ENCODE measurements around the gene FBXO47. TPM values are rescaled to one million over a fixed set of nuclear protein-coding genes. Genes with fewer than 3 reads are reported as not detected.
A peak's percentile ranks its signal among the peaks of the same experiment; 100 is the strongest.

Gene FBXO47
- total and polyA plus RNA-seq, 2 of the 13 experiments (the other 11 are each of a cell fraction or from before 2014, with no cell fraction given) = not detected

DNA sequence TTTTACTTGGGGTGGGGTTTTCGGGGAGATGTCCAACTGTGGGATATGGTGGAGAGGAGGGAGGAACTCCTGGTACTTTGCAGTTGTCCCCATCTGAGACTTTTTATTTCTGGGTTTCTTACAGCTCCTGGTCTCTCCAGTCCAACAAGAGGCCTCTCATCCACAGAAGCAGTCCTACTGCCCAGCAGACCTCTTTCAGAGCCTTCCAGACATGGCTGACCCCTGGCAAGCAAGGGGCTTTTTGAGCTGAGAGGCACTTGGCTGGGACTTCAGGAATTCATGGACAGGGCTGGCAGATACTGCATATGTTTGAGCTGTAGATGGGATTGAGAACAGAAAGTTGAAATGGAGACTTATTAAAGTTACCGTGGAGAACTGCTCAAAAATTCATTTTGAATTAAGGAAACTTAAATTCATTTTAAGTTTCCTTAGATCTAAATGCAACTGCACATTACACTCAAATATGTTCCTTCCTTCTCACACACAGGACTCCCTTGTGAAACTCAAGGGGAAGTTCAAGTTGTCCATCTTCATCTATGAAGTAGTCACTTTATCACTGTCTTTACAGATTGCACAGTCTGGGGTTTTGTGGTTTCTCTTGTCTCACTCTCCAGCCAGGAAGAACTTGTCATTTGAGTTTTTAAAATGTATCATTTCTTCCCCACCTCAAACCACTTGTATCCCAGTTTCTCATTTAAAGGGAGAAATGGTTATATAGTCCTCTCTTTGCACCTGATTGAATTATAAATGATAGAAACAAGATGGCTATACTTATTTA is 40.7 kb downstream of the FBXO47 start (continued):
- TF ChIP-seq ZNF687 (CRISPR knock-in tag; IDR thresholded peaks at IDR 0.05) (no peak), CREM (IDR thresholded peaks at IDR 0.05) (no peak), CREM (CRISPR knock-in tag; IDR thresholded peaks at IDR 0.05) (no peak)

- no peak within 1 kb of the TSS for H3K27ac ChIP-seq (ENCODE audit: extremely low read length, insufficient read depth, low read length)
- TF ChIP-seq DBP (CRISPR knock-in tag; IDR thresholded peaks at IDR 0.05; ENCODE audit: not compliant biosample characterization) = no peak
- TF ChIP-seq ZNF275 (CRISPR knock-in tag; IDR thresholded peaks at IDR 0.05; ENCODE audit: borderline replicate concordance) = no peak
- TF ChIP-seq, protein P1, sequence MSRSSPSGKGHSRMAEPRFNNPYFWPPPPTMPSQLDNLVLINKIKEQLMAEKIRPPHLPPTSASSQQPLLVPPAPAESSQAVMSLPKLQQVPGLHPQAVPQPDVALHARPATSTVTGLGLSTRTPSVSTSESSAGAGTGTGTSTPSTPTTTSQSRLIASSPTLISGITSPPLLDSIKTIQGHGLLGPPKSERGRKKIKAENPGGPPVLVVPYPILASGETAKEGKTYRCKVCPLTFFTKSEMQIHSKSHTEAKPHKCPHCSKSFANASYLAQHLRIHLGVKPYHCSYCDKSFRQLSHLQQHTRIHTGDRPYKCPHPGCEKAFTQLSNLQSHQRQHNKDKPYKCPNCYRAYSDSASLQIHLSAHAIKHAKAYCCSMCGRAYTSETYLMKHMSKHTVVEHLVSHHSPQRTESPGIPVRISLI (CRISPR knock-in tag; IDR thresholded peaks at IDR 0.05; ENCODE audit: borderline replicate concordance) = no peak
- no peak for TF ChIP-seq ZBTB3 (CRISPR knock-in tag; IDR thresholded peaks at IDR 0.05; ENCODE audit: borderline replicate concordance, low read depth)
- no peak for TF ChIP-seq RBFOX2 (IDR thresholded peaks at IDR 0.05; ENCODE audit: low read depth, low read length)
- TF ChIP-seq FOXA1 (IDR thresholded peaks at IDR 0.05) = no peak
- TF ChIP-seq FOXA1 (CRISPR knock-in tag; IDR thresholded peaks at IDR 0.05) = no peak
Observed at GRCh38 chr17:38925263-38925995, 41.8 kb downstream of the FBXO47 start, which contains the start of gene LASP1NB. TSS of gene LASP1NB (plus strand) at chr17:38925614.

More at GRCh38 chr17:38925263-38925995, 41.8 kb downstream of the FBXO47 start, which contains the start of gene LASP1NB:
- in situ Hi-C loops (cut with HindIII; ENCODE audit: extremely low pct_ligation_motif_present, low pct_unique_long_range_greater_than_20kb) = no loop called here
- intact Hi-C loops (cut with micrococcal nuclease; ENCODE audit: unreplicated experiment) = no loop called here
- ChIA-PET POLR2A (interaction anchor here (4.3 to 4.6 kb wide), 2 partner anchors 10 to 56 kb away, joined by 14 to 35 read pairs; partner anchors contain the start of gene LASP1), CTCF (ENCODE audit: low intra/inter-chr PET ratio, low total read pairs) (no interaction called here)
- WGBS (ENCODE audit: low lambda C conversion rate) = 66% methylated on average over 14 of the region's 14 CpGs
- ATAC-seq (0 out of 3 replicates have a peak, but pooled peaks have one; percentile 10), FAIRE-seq (no peak), DNase-seq (ENCODE audit: low spot score) (no peak)
- H2AFZ ChIP-seq (ENCODE audit: low read length) = no peak within 1 kb of the TSS
- no peaks in the 10 kb centered on the region for H3K9me3 ChIP-seq (ENCODE audit: low read length)
- peaks cover 10% of the 10 kb centered on the region for H3K4me1 ChIP-seq (ENCODE audit: insufficient read depth, low read length)
- no peaks in the 10 kb centered on the region for H3K27me3 ChIP-seq (ENCODE audit: control insufficient read depth in 1 of 2, insufficient read depth in 2 of 2, low read length in 2 of 2)
- 0 out of 5 replicates have a peak, but pooled peaks cover 0 to under 1% of the 10 kb centered on the region in 2 experiments for H3K36me3 ChIP-seq (replicated peaks in 1 of 2; ENCODE audit: control insufficient read depth in 1 of 2, insufficient read depth in 2 of 2, low read length in 2 of 2)
- no TSS peak for BruUV-seq (replicated peaks)
- no peak within 1 kb of the TSS for H3K4me2 ChIP-seq (ENCODE audit: low read depth, low read length)
- H4K20me1 ChIP-seq (ENCODE audit: insufficient read depth, low read length) = no peaks in the 10 kb centered on the region; the same call in 1 of the 2 replicates
- no peak within 1 kb of the TSS for H3K9ac ChIP-seq (ENCODE audit: insufficient read depth, low read depth, low read length)
- H3K79me2 ChIP-seq (ENCODE audit: insufficient read depth, low read length) = no peaks in the 10 kb centered on the region
- no peak within 1 kb of the TSS for H3K4me3 ChIP-seq (replicated peaks in 1 of 3; ENCODE audit: insufficient read depth in 1 of 3, low read depth in 2 of 3, low read length in 3 of 3)

Data from HepG2 (cell line).